HepG2 (cell line): ENCODE measurements around the gene CIT.

Experiments used
- CBX5 ChIP-seq: sonication (generic); formaldehyde crosslinking; IDR thresholded peaks from 2 replicates; pipeline ENCODE4 v1.4.0; 2020; ENCODE audit warnings: missing genetic modification reagents, borderline replicate concordance
- EP300 ChIP-seq, 3 experiments: sonication (generic) in 1 of 3; formaldehyde crosslinking in 1 of 3; IDR thresholded peaks; 2 replicates each; pipeline versions ENCODE4 v1.5.1 to v1.6.1; 2011 to 2020; ENCODE audit warnings: low read depth in 2 of 3, low read length in 2 of 3, borderline replicate concordance in 1 of 3, improper control_type of control experiment in 1 of 3, mild to moderate bottlenecking in 1 of 3, missing genetic modification reagents in 1 of 3, moderate library complexity in 1 of 3
- ESRRA ChIP-seq: sonication (generic); formaldehyde crosslinking; IDR thresholded peaks from 2 replicates; pipeline ENCODE4 v1.5.1; 2020; ENCODE audit warnings: mild to moderate bottlenecking, low read depth, missing genetic modification reagents
- KAT2B ChIP-seq: fragments of 150-350 bp; IDR thresholded peaks from 2 replicates; pipeline ENCODE4 v1.6.1; 2014; ENCODE audit warnings: low read depth, low read length, borderline replicate concordance
- POLR2A ChIP-seq, 2 experiments: IDR thresholded peaks; 2 replicates each; pipeline ENCODE4 v1.6.1; 2011; ENCODE audit warnings: low read depth in 2 of 2, low read length in 2 of 2, mild to moderate bottlenecking in 1 of 2, moderate library complexity in 1 of 2; ENCODE audit not compliant: insufficient read depth in 1 of 2
- POLR2AphosphoS2 ChIP-seq: IDR thresholded peaks from 2 replicates; pipeline ENCODE4 v1.6.1; 2011; ENCODE audit warnings: low read depth, low read length, improper control_type of control experiment
- RFX1 ChIP-seq: fragments of 450-650 bp; IDR thresholded peaks from 2 replicates; pipeline ENCODE4 v1.6.1; 2017
- ZBTB3 ChIP-seq: sonication (generic); formaldehyde crosslinking; IDR thresholded peaks from 2 replicates; pipeline ENCODE4 v1.4.0; 2020; ENCODE audit warnings: low read depth, mild to moderate bottlenecking, moderate library complexity, missing genetic modification reagents, borderline replicate concordance
- ZC3H4 ChIP-seq: sonication (generic); formaldehyde crosslinking; IDR thresholded peaks from 2 replicates; pipeline ENCODE4 v1.4.0; 2020; ENCODE audit warnings: missing genetic modification reagents, borderline replicate concordance
- ZFP90 ChIP-seq: sonication (generic); formaldehyde crosslinking; IDR thresholded peaks from 2 replicates; pipeline ENCODE4 v1.8.0; 2022; ENCODE audit warnings: missing genetic modification reagents, mild to moderate bottlenecking, inconsistent platforms, borderline replicate concordance
- ZMAT3 ChIP-seq: sonication (generic); formaldehyde crosslinking; conservative IDR thresholded peaks from 2 replicates; pipeline ENCODE4 v1.7.0; 2021; ENCODE audit warnings: missing genetic modification reagents
- ZNF781 ChIP-seq: sonication (generic); formaldehyde crosslinking; IDR thresholded peaks from 2 replicates; pipeline ENCODE4 v1.5.1; 2020; ENCODE audit warnings: borderline replicate concordance, mild to moderate bottlenecking, missing genetic modification reagents; ENCODE audit errors: not compliant biosample characterization
- TF ChIP-seq, protein P1 (sequence below): sonication (generic); formaldehyde crosslinking; IDR thresholded peaks from 2 replicates; pipeline ENCODE4 v1.4.0; 2020; ENCODE audit warnings: missing genetic modification reagents
- TF ChIP-seq, protein P2 (sequence below): sonication (generic); formaldehyde crosslinking; IDR thresholded peaks from 2 replicates; pipeline ENCODE4 v1.8.0; 2022; ENCODE audit warnings: mild to moderate bottlenecking, missing genetic modification reagents, moderate library complexity

DNA sequence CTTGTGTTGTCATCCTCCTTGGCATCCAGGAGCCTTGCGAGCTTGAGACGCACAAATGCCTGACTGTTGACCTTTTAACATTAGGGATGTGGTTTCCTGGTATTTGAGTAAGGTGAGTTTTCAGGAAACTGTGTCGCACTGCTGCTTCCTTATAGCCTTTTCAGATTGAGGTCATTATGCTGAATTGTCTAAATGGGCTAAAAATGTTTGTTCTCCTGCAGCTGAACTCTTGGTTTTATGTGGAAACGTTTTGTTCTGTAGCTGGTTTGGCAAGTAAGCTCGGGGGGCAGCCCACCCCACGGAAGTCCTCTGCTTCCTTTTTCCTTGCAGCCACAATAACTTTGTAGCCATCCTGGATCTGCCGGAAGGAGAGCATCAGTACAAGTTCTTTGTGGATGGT is 203.5 kb downstream of the CIT start:
- TF ChIP-seq CBX5 (CRISPR knock-in tag) (no peak), POLR2A (IDR thresholded peaks at IDR 0.05; ENCODE audit: insufficient read depth in 1 of 2, low read depth in 2 of 2, low read length in 2 of 2) (no peak), ZFP90 (CRISPR knock-in tag) (no peak), ZC3H4 (CRISPR knock-in tag) (no peak), KAT2B (no peak), RFX1 (no peak), ZNF781 (CRISPR knock-in tag) (no peak), POLR2AphosphoS2 (no peak), EP300 (IDR thresholded peaks at IDR 0.05; ENCODE audit: low read depth in 2 of 2, low read length in 2 of 2) (no peak), EP300 (CRISPR knock-in tag; IDR thresholded peaks at IDR 0.05; ENCODE audit: borderline replicate concordance) (no peak), ZBTB3 (CRISPR knock-in tag) (no peak), ZMAT3 (no peak), ESRRA (CRISPR knock-in tag) (no peak)
- TF ChIP-seq, protein P1, sequence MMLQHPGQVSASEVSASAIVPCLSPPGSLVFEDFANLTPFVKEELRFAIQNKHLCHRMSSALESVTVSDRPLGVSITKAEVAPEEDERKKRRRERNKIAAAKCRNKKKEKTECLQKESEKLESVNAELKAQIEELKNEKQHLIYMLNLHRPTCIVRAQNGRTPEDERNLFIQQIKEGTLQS (CRISPR knock-in tag): no peak
- TF ChIP-seq, protein P2, sequence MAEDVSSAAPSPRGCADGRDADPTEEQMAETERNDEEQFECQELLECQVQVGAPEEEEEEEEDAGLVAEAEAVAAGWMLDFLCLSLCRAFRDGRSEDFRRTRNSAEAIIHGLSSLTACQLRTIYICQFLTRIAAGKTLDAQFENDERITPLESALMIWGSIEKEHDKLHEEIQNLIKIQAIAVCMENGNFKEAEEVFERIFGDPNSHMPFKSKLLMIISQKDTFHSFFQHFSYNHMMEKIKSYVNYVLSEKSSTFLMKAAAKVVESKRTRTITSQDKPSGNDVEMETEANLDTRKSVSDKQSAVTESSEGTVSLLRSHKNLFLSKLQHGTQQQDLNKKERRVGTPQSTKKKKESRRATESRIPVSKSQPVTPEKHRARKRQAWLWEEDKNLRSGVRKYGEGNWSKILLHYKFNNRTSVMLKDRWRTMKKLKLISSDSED (CRISPR knock-in tag): no peak
